ENCODE data around the gene ZNF140. TPM values are rescaled to one million over a fixed set of nuclear protein-coding genes. Genes with fewer than 3 reads are reported as not detected.

The ZNF140 gene
- total and polyA plus RNA-seq, 5 donors from 2014 or later, result 12.7 to 31.7 (median 26.5) TPM

GRCh38 chr12:133107121-133107520 is 26.4 kb downstream of the ZNF140 start:
- Mint-ChIP-seq H3K36me3 (peaks cover 44% of the 10 kb centered on the region), H3K4me1 (no peaks in the 10 kb centered on the region), H3K9me3 (peaks cover 0 to 86% (median 40%) of the 10 kb centered on the region in 7 donors), H3K27me3 (no peaks in the 10 kb centered on the region), H3K4me3 (no peak overlapping the region), H3K27ac (no peak overlapping the region)
- no peaks in the 10 kb centered on the region for H3K27me3 ChIP-seq (ENCODE audit: control insufficient read depth, insufficient read depth, low read length)
- H3K4me1 ChIP-seq (ENCODE audit: control insufficient read depth, insufficient read depth, low read length, poor library complexity, severe bottlenecking), result no peaks in the 10 kb centered on the region
- peaks cover 94 to 98% of the 10 kb centered on the region in 2 experiments for H3K9me3 ChIP-seq (ENCODE audit: control insufficient read depth in 2 of 2, low read length in 2 of 2)
- DNase-seq, result no peak
- H3K4me3 ChIP-seq (ENCODE audit: low read depth, low read length), result no peak overlapping the region
- ATAC-seq (ENCODE audit: low read depth in 2 of 2), result no peak
- no peak overlapping the region for H3K27ac ChIP-seq (ENCODE audit: insufficient read depth, low read length, poor library complexity, severe bottlenecking)
- peaks cover 45% of the 10 kb centered on the region for H3K36me3 ChIP-seq (ENCODE audit: control insufficient read depth, insufficient read depth, low read length)

- Mint-ChIP-seq H3K36me3 (peaks cover 37% of the 10 kb centered on the region), H3K4me3 (no peak overlapping the region), H3K9me3 (peaks cover 0 to 84% (median 40%) of the 10 kb centered on the region in 7 donors), H3K27ac (no peak overlapping the region), H3K27me3 (no peaks in the 10 kb centered on the region), H3K4me1 (no peaks in the 10 kb centered on the region)
- DNase-seq, result no peak
- Histone ChIP-seq H3K4me1 (ENCODE audit: control insufficient read depth, insufficient read depth, low read length, poor library complexity, severe bottlenecking) (no peaks in the 10 kb centered on the region), H3K36me3 (ENCODE audit: control insufficient read depth, insufficient read depth, low read length) (peaks cover 37% of the 10 kb centered on the region), H3K9me3 (ENCODE audit: control insufficient read depth in 2 of 2, low read length in 2 of 2) (peaks cover 88 to 95% of the 10 kb centered on the region in 2 experiments), H3K4me3 (ENCODE audit: low read depth, low read length) (no peak overlapping the region), H3K27ac (ENCODE audit: insufficient read depth, low read length, poor library complexity, severe bottlenecking) (no peak overlapping the region), H3K27me3 (ENCODE audit: control insufficient read depth, insufficient read depth, low read length) (no peaks in the 10 kb centered on the region)
- no peak for ATAC-seq (ENCODE audit: low read depth in 2 of 2)
These were observed 27.4 kb downstream of the ZNF140 start for GRCh38 chr12:133108150-133108549.

GRCh38 chr12:133120385-133121191 is 39.9 kb downstream of the ZNF140 start:
- Histone ChIP-seq H3K4me3 (ENCODE audit: low read depth, low read length) (no peak overlapping the region), H3K9me3 (ENCODE audit: control insufficient read depth in 2 of 2, low read length in 2 of 2) (peaks cover 93 to 100% of the 10 kb centered on the region in 2 experiments), H3K36me3 (ENCODE audit: control insufficient read depth, insufficient read depth, low read length) (peaks cover 27% of the 10 kb centered on the region), H3K4me1 (ENCODE audit: control insufficient read depth, insufficient read depth, low read length, poor library complexity, severe bottlenecking) (no peaks in the 10 kb centered on the region), H3K27ac (ENCODE audit: insufficient read depth, low read length, poor library complexity, severe bottlenecking) (no peak overlapping the region), H3K27me3 (ENCODE audit: control insufficient read depth, insufficient read depth, low read length) (no peaks in the 10 kb centered on the region)
- Mint-ChIP-seq H3K9me3 (peaks cover 1 to 81% (median 42%) of the 10 kb centered on the region in 7 donors), H3K36me3 (peaks cover 54% of the 10 kb centered on the region), H3K27ac (no peak overlapping the region), H3K4me1 (peaks cover 0 to 2% (median 0%) of the 10 kb centered on the region in 4 donors), H3K4me3 (no peak overlapping the region), H3K27me3 (no peaks in the 10 kb centered on the region)
- DNase-seq (no peak), ATAC-seq (ENCODE audit: low read depth in 2 of 2) (no peak)

GRCh38 chr12:133124674-133125073 is 44.0 kb downstream of the ZNF140 start:
- Mint-ChIP-seq H3K9me3 (peaks cover 5 to 68% (median 31%) of the 10 kb centered on the region in 7 donors), H3K27me3 (no peaks in the 10 kb centered on the region), H3K27ac (no peak overlapping the region), H3K4me3 (no peak overlapping the region), H3K36me3 (peaks cover 51% of the 10 kb centered on the region), H3K4me1 (peaks cover 0 to 17% (median 6%) of the 10 kb centered on the region in 4 donors)
- Histone ChIP-seq H3K4me1 (ENCODE audit: control insufficient read depth, insufficient read depth, low read length, poor library complexity, severe bottlenecking) (peaks cover under 1% of the 10 kb centered on the region), H3K9me3 (ENCODE audit: control insufficient read depth in 2 of 2, low read length in 2 of 2) (peaks cover 69 to 98% of the 10 kb centered on the region in 2 experiments), H3K4me3 (ENCODE audit: low read depth, low read length) (peak overlapping the region; percentile 17), H3K27ac (ENCODE audit: insufficient read depth, low read length, poor library complexity, severe bottlenecking) (no peak overlapping the region), H3K36me3 (ENCODE audit: control insufficient read depth, insufficient read depth, low read length) (peaks cover 37% of the 10 kb centered on the region), H3K27me3 (ENCODE audit: control insufficient read depth, insufficient read depth, low read length) (no peaks in the 10 kb centered on the region)
- no peak for DNase-seq
- no peak for ATAC-seq (ENCODE audit: low read depth in 2 of 2)

- peaks cover 45 to 92% of the 10 kb centered on the region in 2 experiments for H3K9me3 ChIP-seq (ENCODE audit: control insufficient read depth in 2 of 2, low read length in 2 of 2)
- Mint-ChIP-seq H3K9me3 (peaks cover 5 to 66% (median 29%) of the 10 kb centered on the region in 7 donors), H3K27ac (peak overlapping the region; percentile 98 to 99 (median 99)), H3K27me3 (no peaks in the 10 kb centered on the region), H3K4me1 (peaks cover 0 to 38% (median 16%) of the 10 kb centered on the region in 4 donors), H3K4me3 (peak overlapping the region; percentile 92 to 96 (median 95)), H3K36me3 (peaks cover 46% of the 10 kb centered on the region)
- H3K36me3 ChIP-seq (ENCODE audit: control insufficient read depth, insufficient read depth, low read length), result peaks cover 21% of the 10 kb centered on the region
- no peaks in the 10 kb centered on the region for H3K27me3 ChIP-seq (ENCODE audit: control insufficient read depth, insufficient read depth, low read length)
- H3K4me1 ChIP-seq (ENCODE audit: control insufficient read depth, insufficient read depth, low read length, poor library complexity, severe bottlenecking), result peaks cover 15% of the 10 kb centered on the region
- DNase-seq, result peak in 1 of 3 donors; percentile 37
- H3K27ac ChIP-seq (ENCODE audit: insufficient read depth, low read length, poor library complexity, severe bottlenecking), result peak overlapping the region; percentile 99
- H3K4me3 ChIP-seq (ENCODE audit: low read depth, low read length), result peak overlapping the region; percentile 76
- ATAC-seq (ENCODE audit: low read depth in 2 of 2), result no peak
These were observed 48.8 kb downstream of the ZNF140 start for GRCh38 chr12:133129368-133130037.

GRCh38 chr12:133130038-133130807 is 49.5 kb downstream of the ZNF140 start, which contains the start of the genes ZNF10 and ZNF891:
Gene ZNF10, plus strand, starts transcription at chr12:133130627. Its CDS starts 13,866 bp downstream, at chr12:133144493.
Gene ZNF891, minus strand, starts transcription at chr12:133130274. Its CDS starts 8,356 bp downstream, at chr12:133121918.
- peaks cover 8 to 65% (median 28%) of the 10 kb centered on the region in 7 donors for H3K9me3 Mint-ChIP-seq
- Histone ChIP-seq H3K9me3 (ENCODE audit: control insufficient read depth in 2 of 2, low read length in 2 of 2) (peaks cover 45 to 92% of the 10 kb centered on the region in 2 experiments), H3K4me1 (ENCODE audit: control insufficient read depth, insufficient read depth, low read length, poor library complexity, severe bottlenecking) (peaks cover 15% of the 10 kb centered on the region), H3K4me3 (ENCODE audit: low read depth, low read length) (peak within 1 kb of the TSS; percentile 89), H3K36me3 (ENCODE audit: control insufficient read depth, insufficient read depth, low read length) (peaks cover 28% of the 10 kb centered on the region), H3K27ac (ENCODE audit: insufficient read depth, low read length, poor library complexity, severe bottlenecking) (peak within 1 kb of the TSS; percentile 99), H3K27me3 (ENCODE audit: control insufficient read depth, insufficient read depth, low read length) (no peaks in the 10 kb centered on the region)
- H3K36me3 Mint-ChIP-seq, result peaks cover 48% of the 10 kb centered on the region
- peaks cover 0 to 36% (median 16%) of the 10 kb centered on the region in 4 donors for H3K4me1 Mint-ChIP-seq
- H3K27me3 Mint-ChIP-seq, result no peaks in the 10 kb centered on the region
- peak within 1 kb of the TSS; percentile 98 to 99 (median 99) for H3K27ac Mint-ChIP-seq
- ATAC-seq (ENCODE audit: low read depth in 2 of 2) (peak; percentile 88 to 90), DNase-seq (peak; percentile 87 to 98 (median 97))
- peak within 1 kb of the TSS; percentile 92 to 96 (median 95) for H3K4me3 Mint-ChIP-seq

GRCh38 chr12:133130808-133131128 is 50.0 kb downstream of the ZNF140 start:
- no peaks in the 10 kb centered on the region for H3K27me3 ChIP-seq (ENCODE audit: control insufficient read depth, insufficient read depth, low read length)
- ATAC-seq (ENCODE audit: low read depth in 2 of 2), result peak in 1 of 2 donors; percentile 2
- H3K4me3 Mint-ChIP-seq, result peak overlapping the region; percentile 92 to 96 (median 95)
- H3K36me3 ChIP-seq (ENCODE audit: control insufficient read depth, insufficient read depth, low read length), result peaks cover 29% of the 10 kb centered on the region
- DNase-seq, result no peak
- H3K27ac Mint-ChIP-seq, result peak overlapping the region; percentile 98 to 99 (median 99)
- H3K4me3 ChIP-seq (ENCODE audit: low read depth, low read length), result peak overlapping the region; percentile 89
- H3K9me3 Mint-ChIP-seq, result peaks cover 10 to 64% (median 23%) of the 10 kb centered on the region in 7 donors
- H3K4me1 ChIP-seq (ENCODE audit: control insufficient read depth, insufficient read depth, low read length, poor library complexity, severe bottlenecking), result peaks cover 15% of the 10 kb centered on the region
- H3K36me3 Mint-ChIP-seq, result peaks cover 50% of the 10 kb centered on the region
- H3K27me3 Mint-ChIP-seq, result no peaks in the 10 kb centered on the region
- H3K4me1 Mint-ChIP-seq, result peaks cover 0 to 36% (median 16%) of the 10 kb centered on the region in 4 donors
- H3K27ac ChIP-seq (ENCODE audit: insufficient read depth, low read length, poor library complexity, severe bottlenecking), result peak overlapping the region; percentile 99
- H3K9me3 ChIP-seq (ENCODE audit: control insufficient read depth in 2 of 2, low read length in 2 of 2), result peaks cover 45 to 92% of the 10 kb centered on the region in 2 experiments
